BJ (cell line): Measurements from ENCODE around the gene DBF4B. TPM values are rescaled to one million over a fixed set of nuclear protein-coding genes. Genes with fewer than 3 reads are reported as not detected.

ENCODE experiments used
- CTCF ChIA-PET: fragments of 350-600 bp; formaldehyde crosslinking; extraction: SDS; loops from one replicate; lab custom pipeline; 2021; ENCODE audit warnings: antibody characterized with exemption, inconsistent platforms; lab: Yijun Ruan, JAX
- POLR2A ChIA-PET: fragments of 300-600 bp; sonication (Branson Sonifier 250); formaldehyde crosslinking; extraction: SDS; loops from one replicate; lab custom pipeline; 2021; ENCODE audit warnings: antibody characterized with exemption; lab: Charles Lee
- DNase-seq: peaks from one replicate; pipeline ENCODE4 v3.0.0-alpha.2; 2011; ENCODE audit warnings: low read depth
- H3K27me3 ChIP-seq: 2 replicates; pipeline ENCODE4 v1.6.0; 2011; ENCODE audit warnings: low read length; ENCODE audit not compliant: control insufficient read depth, insufficient read depth
- H3K36me3 ChIP-seq: 2 replicates; pipeline ENCODE4 v1.5.1; 2011; ENCODE audit warnings: low read length; ENCODE audit not compliant: control insufficient read depth, insufficient read depth
- H3K4me3 ChIP-seq: 2 replicates; pipeline ENCODE4 v1.5.1; 2011; ENCODE audit warnings: low read depth, mild to moderate bottlenecking, control low read depth, low read length
- polyA plus RNA-seq: library from polyadenylated mRNA; depleted of rRNA; stranded (reverse); fragments of >200 nt; gene quantifications from 2 replicates; pipeline ENCODE4 v1.2.3, GENCODE V29; 2011
- TF ChIP-seq, protein P1 (sequence below): IDR thresholded peaks from 2 replicates; pipeline ENCODE4 v1.5.1; 2011; ENCODE audit warnings: low read depth, mild to moderate bottlenecking, control low read depth, inconsistent platforms, low read length, moderate library complexity; ENCODE audit not compliant: insufficient read depth

Gene DBF4B
- polyA plus RNA-seq, 1 experiment = 9.9 TPM

DNA sequence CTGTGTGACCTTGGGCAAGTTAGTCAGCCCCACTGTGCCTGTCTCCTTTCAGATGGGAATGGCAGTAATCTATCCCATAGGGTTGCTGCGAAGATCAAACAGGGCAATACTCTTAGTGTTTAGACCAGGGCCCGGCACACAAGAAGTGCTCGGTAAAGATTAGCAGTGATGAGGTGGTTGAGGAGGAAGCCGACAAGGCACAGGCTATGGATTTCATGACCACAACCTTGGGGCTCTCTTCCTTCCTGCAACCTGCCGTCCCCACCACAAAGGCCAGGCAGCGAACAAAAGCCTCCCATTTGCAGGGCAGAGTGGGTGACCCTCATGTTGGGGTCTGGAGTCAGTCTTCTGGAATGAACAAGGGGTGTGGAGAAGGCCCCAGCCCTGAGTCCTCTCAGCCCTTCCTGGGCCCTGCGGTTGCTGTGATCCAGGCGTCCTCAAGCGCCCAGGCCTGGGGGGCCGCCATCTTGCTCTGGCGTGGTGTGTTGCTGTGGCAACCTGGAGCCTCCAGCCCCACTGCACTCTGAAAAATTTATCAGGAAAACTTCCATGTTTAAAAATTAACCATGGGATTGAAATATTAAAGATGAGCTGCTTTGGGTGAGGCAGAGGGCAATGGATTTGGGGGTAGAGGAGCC is 60.2 kb downstream of the DBF4B start:
- CTCF ChIA-PET = interaction anchor here (1.7 to 14.4 kb wide), 3 partner anchors 10 to 110 kb away, joined by 6 to 368 read pairs (median 9); no protein-coding TSS in a partner anchor
- DNase-seq = no peak
- H3K36me3 ChIP-seq = no peaks in the 10 kb centered on the region
- TF ChIP-seq, protein P1, sequence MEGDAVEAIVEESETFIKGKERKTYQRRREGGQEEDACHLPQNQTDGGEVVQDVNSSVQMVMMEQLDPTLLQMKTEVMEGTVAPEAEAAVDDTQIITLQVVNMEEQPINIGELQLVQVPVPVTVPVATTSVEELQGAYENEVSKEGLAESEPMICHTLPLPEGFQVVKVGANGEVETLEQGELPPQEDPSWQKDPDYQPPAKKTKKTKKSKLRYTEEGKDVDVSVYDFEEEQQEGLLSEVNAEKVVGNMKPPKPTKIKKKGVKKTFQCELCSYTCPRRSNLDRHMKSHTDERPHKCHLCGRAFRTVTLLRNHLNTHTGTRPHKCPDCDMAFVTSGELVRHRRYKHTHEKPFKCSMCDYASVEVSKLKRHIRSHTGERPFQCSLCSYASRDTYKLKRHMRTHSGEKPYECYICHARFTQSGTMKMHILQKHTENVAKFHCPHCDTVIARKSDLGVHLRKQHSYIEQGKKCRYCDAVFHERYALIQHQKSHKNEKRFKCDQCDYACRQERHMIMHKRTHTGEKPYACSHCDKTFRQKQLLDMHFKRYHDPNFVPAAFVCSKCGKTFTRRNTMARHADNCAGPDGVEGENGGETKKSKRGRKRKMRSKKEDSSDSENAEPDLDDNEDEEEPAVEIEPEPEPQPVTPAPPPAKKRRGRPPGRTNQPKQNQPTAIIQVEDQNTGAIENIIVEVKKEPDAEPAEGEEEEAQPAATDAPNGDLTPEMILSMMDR = no peak
- peaks cover 10% of the 10 kb centered on the region; the same call in 1 of the 2 replicates for H3K27me3 ChIP-seq
- POLR2A ChIA-PET = no interaction called here
- no peak overlapping the region for H3K4me3 ChIP-seq

DNA sequence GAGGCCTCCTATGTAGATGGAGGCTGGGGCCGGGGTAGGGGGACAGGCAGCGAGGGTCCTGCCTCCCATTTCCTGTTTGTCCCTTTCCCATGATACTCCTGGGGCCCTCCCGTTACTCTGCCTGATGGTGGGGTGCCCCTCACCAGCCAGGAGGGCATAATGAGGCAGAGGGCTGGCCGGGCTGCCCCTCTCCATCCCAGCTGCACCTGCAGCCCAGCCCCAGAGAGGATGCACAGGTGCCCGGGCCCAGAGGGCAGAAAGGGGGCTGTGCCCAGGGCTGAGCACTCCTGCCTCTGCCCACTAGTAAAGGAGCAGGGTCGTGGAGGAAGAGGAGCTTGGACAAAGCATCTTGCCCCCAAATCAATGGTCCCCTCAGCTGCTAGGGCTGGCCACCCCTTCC is 60.8 kb downstream of the DBF4B start:
- Histone ChIP-seq H3K27me3 (peaks cover 8% of the 10 kb centered on the region; the same call in 1 of the 2 replicates), H3K4me3 (no peak overlapping the region), H3K36me3 (no peaks in the 10 kb centered on the region)
- TF ChIP-seq, protein P1 = no peak
- POLR2A ChIA-PET = no interaction called here
- DNase-seq = no peak
- CTCF ChIA-PET = interaction anchor here (2.5 to 14.4 kb wide), 2 partner anchors 10 to 110 kb away, joined by 9 to 368 read pairs; no protein-coding TSS in a partner anchor

DNA sequence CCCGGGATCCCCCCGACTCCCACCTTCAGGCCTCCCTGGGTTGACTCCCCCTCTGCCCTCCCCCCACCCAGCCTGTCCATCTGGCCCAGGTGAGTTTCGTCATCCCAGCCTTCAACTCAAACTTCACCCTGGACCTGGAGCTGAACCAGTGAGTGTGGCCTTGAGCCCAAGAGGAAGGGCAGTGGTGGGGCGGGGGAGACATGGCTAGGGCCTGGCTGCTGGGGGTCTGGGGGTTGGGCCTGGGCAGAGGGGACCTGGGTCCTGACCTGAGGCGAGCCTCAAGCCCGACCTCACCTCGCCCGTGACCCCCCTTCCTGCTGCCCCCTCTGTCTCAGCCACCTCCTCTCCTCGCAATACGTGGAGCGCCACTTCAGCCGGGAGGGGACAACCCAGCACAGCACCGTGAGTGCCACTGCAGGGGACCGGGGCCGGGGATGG is 61.2 kb downstream of the DBF4B start:
- Histone ChIP-seq H3K36me3 (no peaks in the 10 kb centered on the region), H3K4me3 (no peak overlapping the region), H3K27me3 (peaks cover 8% of the 10 kb centered on the region; the same call in 1 of the 2 replicates)
- POLR2A ChIA-PET = no interaction called here
- DNase-seq = no peak
- TF ChIP-seq, protein P1 = no peak
- CTCF ChIA-PET = interaction anchor here (2.5 to 14.4 kb wide), 2 partner anchors 9 to 109 kb away, joined by 9 to 368 read pairs; no protein-coding TSS in a partner anchor

DNA sequence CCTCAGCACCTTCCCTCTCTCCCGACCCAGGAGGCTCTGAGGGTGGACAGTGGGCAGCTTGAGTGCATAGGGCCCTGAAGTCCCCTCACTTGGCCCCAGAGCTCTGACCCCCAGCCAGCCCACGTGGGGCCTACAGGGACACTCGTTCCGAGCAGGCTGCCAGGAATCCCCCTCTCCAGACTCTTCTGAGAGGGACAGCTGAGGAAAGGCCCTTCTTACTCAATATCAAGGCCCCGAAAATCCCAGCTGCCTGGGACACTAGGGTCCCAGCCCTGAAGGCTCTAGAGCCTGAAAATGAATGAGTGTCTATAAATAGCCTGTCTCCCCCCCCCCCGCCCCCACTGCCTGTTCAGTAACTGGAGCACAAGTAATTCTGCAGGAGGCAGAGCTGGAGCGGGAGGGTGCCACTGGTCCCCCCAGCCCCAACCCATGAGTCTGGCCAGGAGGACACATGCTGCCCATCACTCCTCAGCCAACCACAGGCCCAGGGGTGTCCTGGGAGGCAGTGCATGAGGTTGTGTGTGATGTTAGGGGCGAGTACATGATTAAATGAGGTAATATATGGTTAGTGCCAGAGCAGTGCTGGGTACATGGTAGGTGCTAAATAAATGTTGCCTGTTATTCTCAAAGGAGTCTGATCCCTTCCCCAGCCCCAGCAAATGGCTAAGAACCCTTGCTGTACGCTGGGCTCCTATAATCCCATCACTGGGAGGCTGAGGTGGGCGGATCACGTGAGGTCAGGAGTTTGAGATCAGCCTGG is 61.9 kb downstream of the DBF4B start:
- DNase-seq = no peak
- TF ChIP-seq, protein P1 = no peak
- ChIA-PET POLR2A (no interaction called here), CTCF (interaction anchor here (0.7 to 14.4 kb wide), 5 partner anchors 8 to 109 kb away, joined by 3 to 368 read pairs (median 8); no protein-coding TSS in a partner anchor)
- no peaks in the 10 kb centered on the region for H3K36me3 ChIP-seq
- H3K27me3 ChIP-seq = peaks cover 7% of the 10 kb centered on the region; the same call in 1 of the 2 replicates
- H3K4me3 ChIP-seq = no peak overlapping the region
